CD8-positive, alpha-beta memory T cell (primary cell): ENCODE measurements around the gene CALCR. TPM values are rescaled to one million over a fixed set of nuclear protein-coding genes. Genes with fewer than 3 reads are reported as not detected.
"Not testable (repeated sequence)": the region's sequence is repeated elsewhere in the genome, so short reads cannot be mapped to it uniquely, and the experiment has no call there.

Experiments used
- CTCF ChIA-PET: fragments of 350-600 bp; sonication (Branson Sonifier 250); formaldehyde crosslinking; loops from one replicate; lab custom pipeline; 2021; ENCODE audit warnings: antibody characterized with exemption; lab: Charles Lee
- POLR2A ChIA-PET: fragments of 350-600 bp; sonication (Branson Sonifier 250); formaldehyde crosslinking; loops from one replicate; lab custom pipeline; 2021; ENCODE audit warnings: antibody characterized with exemption; lab: Charles Lee
- DNase-seq, 5 donors: peaks; one replicate each; pipeline versions ENCODE4 v3.0.0 to v3.0.0-alpha.2; 2020 to 2022; ENCODE audit warnings: mixed read lengths in 1 of 5
- H3K27ac ChIP-seq: one replicate; pipeline ENCODE4 v1.7.0; 2013; ENCODE audit warnings: low read depth, mild to moderate bottlenecking, low read length, moderate library complexity
- H3K27me3 ChIP-seq: 2 replicates; pipeline ENCODE4 v1.7.0; 2013; ENCODE audit warnings: low read length, mild to moderate bottlenecking; ENCODE audit not compliant: insufficient read depth, poor library complexity, severe bottlenecking
- H3K36me3 ChIP-seq: 2 replicates; pipeline ENCODE4 v1.7.0; 2013; ENCODE audit warnings: mild to moderate bottlenecking, low read length, moderate library complexity; ENCODE audit not compliant: insufficient read depth
- H3K4me1 ChIP-seq: 2 replicates; pipeline ENCODE4 v1.7.0; 2013; ENCODE audit warnings: mild to moderate bottlenecking, low read length, moderate library complexity; ENCODE audit not compliant: insufficient read depth
- H3K4me3 ChIP-seq: 2 replicates; pipeline ENCODE4 v1.7.0; 2013; ENCODE audit warnings: mild to moderate bottlenecking, low read length
- H3K9me3 ChIP-seq: 2 replicates; pipeline ENCODE4 v1.7.0; 2013; ENCODE audit warnings: mild to moderate bottlenecking, low read length
- H3K27ac Mint-ChIP-seq, 8 donors: one replicate each; pipeline ENCODE4 v1.8.0; 2020 to 2021; ENCODE audit warnings: mixed read lengths in 8 of 8, mild to moderate bottlenecking in 6 of 8, inconsistent platforms in 3 of 8, moderate library complexity in 3 of 8
- H3K27me3 Mint-ChIP-seq, 2 donors: one replicate each; pipeline ENCODE4 v1.8.0; 2020 to 2021; ENCODE audit warnings: mixed read lengths in 2 of 2, mild to moderate bottlenecking in 1 of 2, moderate library complexity in 1 of 2
- H3K36me3 Mint-ChIP-seq, 3 donors: one replicate each; pipeline ENCODE4 v1.8.0; 2020 to 2021; ENCODE audit warnings: mixed read lengths in 3 of 3, inconsistent platforms in 1 of 3, mild to moderate bottlenecking in 1 of 3
- H3K4me1 Mint-ChIP-seq, 3 donors: one replicate each; pipeline ENCODE4 v1.8.0; 2020 to 2021; ENCODE audit warnings: mixed read lengths in 3 of 3, inconsistent platforms in 1 of 3, mild to moderate bottlenecking in 1 of 3
- H3K4me3 Mint-ChIP-seq, 7 donors: one replicate each; pipeline ENCODE4 v1.8.0; 2020 to 2021; ENCODE audit warnings: mixed read lengths in 7 of 7, mild to moderate bottlenecking in 6 of 7, moderate library complexity in 4 of 7, inconsistent platforms in 2 of 7
- H3K9me3 Mint-ChIP-seq, 5 donors: one replicate each; pipeline ENCODE4 v1.8.0; 2020 to 2022; ENCODE audit warnings: mixed read lengths in 5 of 5, mild to moderate bottlenecking in 3 of 5, moderate library complexity in 2 of 5, inconsistent platforms in 1 of 5
- polyA plus RNA-seq: library from polyadenylated mRNA; unstranded; fragments of 300-500 nt; fragmentation: Illumina TruSeq; gene quantifications from one replicate; pipeline ENCODE4 v1.2.3, GENCODE V29; 2021
- total RNA-seq, 2 experiments: library from RNA; stranded (reverse); gene quantifications; one replicate each; pipeline ENCODE4 v1.2.3, GENCODE V29; 2021

The CALCR gene
- total and polyA plus RNA-seq, 3 experiments from 2014 or later, result not detected

DNA sequence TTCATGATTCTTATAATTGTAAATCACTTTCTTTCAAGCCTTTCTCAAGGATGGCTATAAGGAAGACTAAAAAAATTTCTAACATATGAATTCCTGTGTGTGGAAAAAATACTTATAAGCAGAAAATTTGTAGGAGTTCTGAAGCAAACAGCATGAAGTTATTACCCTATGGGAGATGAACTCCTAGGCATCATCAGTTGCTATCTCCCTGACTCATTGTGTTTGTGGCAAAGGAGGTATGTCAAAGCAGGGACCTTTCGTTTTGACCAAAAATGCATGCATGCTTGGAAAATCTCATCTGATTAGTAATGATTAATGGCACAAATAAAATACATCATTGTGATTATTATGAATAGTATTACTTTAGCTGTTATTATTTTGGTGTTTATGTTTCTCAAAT, 59.4 kb downstream of the CALCR start:
- no peaks in the 10 kb centered on the region for H3K9me3 Mint-ChIP-seq

DNA sequence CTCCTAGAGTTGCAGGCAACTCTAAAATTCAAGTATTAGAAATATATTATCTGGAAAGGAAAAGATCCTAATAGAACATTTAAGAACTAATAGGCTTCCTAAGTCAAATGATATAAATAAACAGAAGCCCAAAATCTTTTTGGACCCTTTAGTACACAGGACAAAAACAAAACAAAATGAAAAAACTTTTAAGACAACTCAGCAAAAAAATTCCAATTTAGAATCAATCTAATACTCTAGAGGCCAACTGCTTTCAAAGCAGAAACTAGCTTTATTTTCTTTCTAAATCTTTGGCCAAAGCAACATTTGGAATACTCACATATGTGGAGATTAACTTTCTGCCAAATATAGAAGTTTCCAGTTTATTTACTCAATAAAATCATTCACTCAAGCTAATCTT, 65.2 kb downstream of the CALCR start:
- no peak overlapping the region for H3K4me3 ChIP-seq
- DNase-seq, result no peak
- Mint-ChIP-seq H3K27me3 (no peaks in the 10 kb centered on the region), H3K4me3 (no peak overlapping the region), H3K9me3 (peaks cover 0 to 2% (median 0%) of the 10 kb centered on the region in 5 donors), H3K27ac (no peak overlapping the region), H3K4me1 (no peaks in the 10 kb centered on the region), H3K36me3 (no peaks in the 10 kb centered on the region)
- H3K27ac ChIP-seq, result no peak overlapping the region
- POLR2A ChIA-PET, result no interaction called here
- H3K9me3 ChIP-seq, result no peaks in the 10 kb centered on the region
- no peaks in the 10 kb centered on the region for H3K4me1 ChIP-seq
- CTCF ChIA-PET, result no interaction called here
- no peaks in the 10 kb centered on the region for H3K36me3 ChIP-seq
- no peaks in the 10 kb centered on the region for H3K27me3 ChIP-seq

More for the DNA sequence above, 59.4 kb downstream of the CALCR start:
- no peak overlapping the region for H3K4me3 ChIP-seq
- DNase-seq, result no peak
- no peaks in the 10 kb centered on the region for H3K27me3 Mint-ChIP-seq
- no peak overlapping the region for H3K4me3 Mint-ChIP-seq
- H3K9me3 ChIP-seq, result no peaks in the 10 kb centered on the region
- no peaks in the 10 kb centered on the region for H3K4me1 ChIP-seq
- no peaks in the 10 kb centered on the region for H3K36me3 Mint-ChIP-seq
- POLR2A ChIA-PET, result no interaction called here
- H3K27ac ChIP-seq, result no peak overlapping the region
- CTCF ChIA-PET, result no interaction called here
- no peaks in the 10 kb centered on the region for H3K27me3 ChIP-seq
- no peaks in the 10 kb centered on the region for H3K36me3 ChIP-seq
- no peaks in the 10 kb centered on the region for H3K4me1 Mint-ChIP-seq
- no peak overlapping the region for H3K27ac Mint-ChIP-seq

DNA sequence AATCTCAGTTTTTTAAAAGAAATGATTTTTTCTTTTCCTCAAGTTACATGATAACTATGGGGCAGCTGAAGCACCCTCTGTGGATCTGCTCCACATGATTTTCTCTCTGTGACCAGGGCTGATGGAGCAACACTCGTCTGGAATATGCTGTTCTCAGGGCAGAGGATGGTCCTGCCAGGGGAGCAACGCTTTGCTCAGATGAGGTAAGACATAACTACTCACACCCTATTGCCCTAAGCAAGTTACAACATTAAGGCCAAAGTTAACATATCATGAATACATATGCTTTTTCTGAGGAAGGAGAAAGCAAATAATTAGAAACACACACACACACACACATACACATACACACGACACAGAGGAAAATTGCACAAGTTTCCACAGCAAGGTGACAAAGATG, 71.4 kb downstream of the CALCR start:
- Histone ChIP-seq H3K27ac (no peak overlapping the region), H3K4me1 (no peaks in the 10 kb centered on the region), H3K36me3 (no peaks in the 10 kb centered on the region), H3K9me3 (no peaks in the 10 kb centered on the region), H3K4me3 (no peak overlapping the region), H3K27me3 (no peaks in the 10 kb centered on the region)
- H3K4me1 Mint-ChIP-seq, result no peaks in the 10 kb centered on the region
- H3K4me3 Mint-ChIP-seq, result no peak overlapping the region
- no peaks in the 10 kb centered on the region for H3K27me3 Mint-ChIP-seq
- no peaks in the 10 kb centered on the region for H3K36me3 Mint-ChIP-seq
- no peak for DNase-seq
- POLR2A ChIA-PET, result no interaction called here
- no peak overlapping the region for H3K27ac Mint-ChIP-seq
- H3K9me3 Mint-ChIP-seq, result peaks cover 0 to 2% (median 0%) of the 10 kb centered on the region in 5 donors
- CTCF ChIA-PET, result no interaction called here

GRCh38 chr7:93491860-93492259, 82.7 kb downstream of the CALCR start:
- H3K27ac ChIP-seq, H3K9me3 Mint-ChIP-seq, H3K27me3 Mint-ChIP-seq, H3K36me3 ChIP-seq, H3K4me3 Mint-ChIP-seq, H3K4me1 ChIP-seq, CTCF ChIA-PET, H3K27ac Mint-ChIP-seq, H3K9me3 ChIP-seq, DNase-seq, H3K4me1 Mint-ChIP-seq, H3K36me3 Mint-ChIP-seq, H3K27me3 ChIP-seq, POLR2A ChIA-PET, H3K4me3 ChIP-seq: not testable (repeated sequence)

DNA sequence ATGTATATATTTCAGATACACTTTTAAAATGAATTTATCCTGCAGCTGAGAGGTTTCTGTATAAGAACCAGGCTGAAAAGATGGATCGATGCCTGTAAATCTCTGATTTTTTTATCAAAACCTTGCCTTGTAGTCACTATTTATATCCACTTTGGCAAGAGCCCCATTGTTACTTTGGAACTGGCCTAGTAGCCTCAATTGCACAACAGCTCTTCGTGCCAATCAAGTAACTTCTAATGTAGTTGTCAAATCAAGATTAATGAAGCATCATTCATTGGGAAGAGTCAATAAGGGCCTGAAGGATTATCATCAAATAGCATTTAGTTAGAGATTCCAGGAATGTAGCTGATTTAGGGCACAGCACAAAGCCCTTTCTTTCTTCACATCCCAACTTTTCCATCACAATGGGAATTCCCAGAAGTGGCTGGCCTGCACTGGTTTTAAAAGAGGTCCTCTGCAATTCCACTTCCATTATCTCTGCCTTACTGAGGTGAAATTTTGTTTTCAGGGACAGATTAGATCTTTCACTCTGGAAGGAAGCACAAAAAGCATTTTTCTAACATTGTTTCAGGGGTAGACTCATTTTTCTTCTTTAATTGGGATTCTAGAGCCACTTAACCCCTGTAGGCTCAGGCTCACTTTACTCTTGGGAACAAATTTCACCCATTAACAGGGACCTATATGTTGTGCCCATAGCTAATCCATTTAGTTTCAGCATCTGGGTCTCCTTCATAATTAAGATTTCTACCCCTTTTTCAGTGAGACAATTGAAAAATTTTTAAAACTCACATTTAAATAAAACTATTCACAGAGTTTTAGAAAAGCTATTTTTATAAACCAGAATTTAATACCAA, 97.8 kb downstream of the CALCR start:
- POLR2A ChIA-PET, result no interaction called here
- H3K27ac Mint-ChIP-seq, result no peak overlapping the region
- H3K36me3 Mint-ChIP-seq, result no peaks in the 10 kb centered on the region

DNA sequence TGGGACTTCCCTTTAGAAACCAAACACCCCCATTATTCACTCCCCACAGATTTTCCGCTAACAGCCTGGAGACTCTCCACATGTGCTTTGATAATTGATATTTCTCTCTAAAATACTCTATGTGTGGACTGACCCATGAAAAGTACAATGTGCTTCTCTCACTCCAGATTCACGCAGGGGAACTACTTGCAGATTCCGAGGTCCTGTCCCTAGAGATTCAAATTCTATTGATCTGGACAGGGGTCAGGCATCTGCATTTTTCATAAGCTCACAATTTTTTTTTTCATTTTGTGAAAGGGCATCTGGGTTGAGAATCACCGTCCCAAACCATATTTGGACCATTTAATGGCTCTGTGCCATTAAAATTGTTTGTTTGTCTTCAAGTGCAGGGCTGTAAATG, 98.7 kb downstream of the CALCR start:
- ChIA-PET CTCF (interaction anchor here (1.6 kb wide), 1 partner anchor 33 kb away, joined by 3 read pairs; no protein-coding TSS in a partner anchor), POLR2A (no interaction called here)
- no peaks in the 10 kb centered on the region for H3K4me1 Mint-ChIP-seq
- H3K4me3 ChIP-seq, result no peak overlapping the region
- H3K36me3 ChIP-seq, result no peaks in the 10 kb centered on the region
- DNase-seq, result no peak
- peaks cover 0 to 4% of the 10 kb centered on the region in 2 donors for H3K27me3 Mint-ChIP-seq
- no peaks in the 10 kb centered on the region for H3K9me3 Mint-ChIP-seq
- no peak overlapping the region for H3K27ac ChIP-seq
- H3K4me3 Mint-ChIP-seq, result no peak overlapping the region
- H3K9me3 ChIP-seq, result no peaks in the 10 kb centered on the region
- H3K27ac Mint-ChIP-seq, result no peak overlapping the region
- H3K27me3 ChIP-seq, result no peaks in the 10 kb centered on the region
- H3K36me3 Mint-ChIP-seq, result no peaks in the 10 kb centered on the region
- H3K4me1 ChIP-seq, result no peaks in the 10 kb centered on the region

More for the DNA sequence above, 97.8 kb downstream of the CALCR start:
- DNase-seq, result no peak
- no peak overlapping the region for H3K4me3 ChIP-seq
- Mint-ChIP-seq H3K4me3 (no peak overlapping the region), H3K27me3 (peaks cover 0 to 4% of the 10 kb centered on the region in 2 donors), H3K4me1 (no peaks in the 10 kb centered on the region), H3K9me3 (no peaks in the 10 kb centered on the region)
- H3K4me1 ChIP-seq, result no peaks in the 10 kb centered on the region
- H3K36me3 ChIP-seq, result no peaks in the 10 kb centered on the region
- H3K9me3 ChIP-seq, result no peaks in the 10 kb centered on the region
- H3K27ac ChIP-seq, result no peak overlapping the region
- no peaks in the 10 kb centered on the region for H3K27me3 ChIP-seq
- CTCF ChIA-PET, result no interaction called here

GRCh38 chr7:93471456-93471855, 103.1 kb downstream of the CALCR start:
- Histone ChIP-seq H3K4me3 (no peak overlapping the region), H3K27ac (no peak overlapping the region), H3K27me3 (no peaks in the 10 kb centered on the region), H3K9me3 (no peaks in the 10 kb centered on the region), H3K4me1 (no peaks in the 10 kb centered on the region), H3K36me3 (no peaks in the 10 kb centered on the region)
- H3K27ac Mint-ChIP-seq, result no peak overlapping the region
- no peak for DNase-seq
- no peaks in the 10 kb centered on the region for H3K4me1 Mint-ChIP-seq
- H3K36me3 Mint-ChIP-seq, result no peaks in the 10 kb centered on the region
- H3K9me3 Mint-ChIP-seq, result no peaks in the 10 kb centered on the region
- peaks cover 0 to 4% of the 10 kb centered on the region in 2 donors for H3K27me3 Mint-ChIP-seq
- H3K4me3 Mint-ChIP-seq, result no peak overlapping the region
- ChIA-PET CTCF (no interaction called here), POLR2A (no interaction called here)

GRCh38 chr7:93463764-93464163, 110.8 kb downstream of the CALCR start:
- CTCF ChIA-PET, result no interaction called here
- no peak overlapping the region for H3K27ac ChIP-seq
- no peaks in the 10 kb centered on the region for H3K27me3 ChIP-seq
- Mint-ChIP-seq H3K4me3 (no peak overlapping the region), H3K27ac (no peak overlapping the region), H3K27me3 (peaks cover 0 to 3% of the 10 kb centered on the region in 2 donors), H3K4me1 (no peaks in the 10 kb centered on the region), H3K9me3 (peaks cover 0 to 4% (median 0%) of the 10 kb centered on the region in 5 donors), H3K36me3 (no peaks in the 10 kb centered on the region)
- H3K4me3 ChIP-seq, result no peak overlapping the region
- no peaks in the 10 kb centered on the region for H3K4me1 ChIP-seq
- POLR2A ChIA-PET, result no interaction called here
- no peak for DNase-seq
- H3K36me3 ChIP-seq, result no peaks in the 10 kb centered on the region
- no peaks in the 10 kb centered on the region for H3K9me3 ChIP-seq
